Psoas muscle (tissue), 8 donors: Measurements from ENCODE around the gene CARD14. TPM values are rescaled to one million over a fixed set of nuclear protein-coding genes. Genes with fewer than 3 reads are reported as not detected.
A peak's percentile ranks its signal among the peaks of the same experiment; 100 is the strongest.

Source experiments
- ATAC-seq, 4 donors: fragments of 200-7000 bp; cut with Tn5 transposase; one replicate each; pipeline ENCODE4 v1.9.1; 2020; ENCODE audit warnings: moderate library complexity in 3 of 4, mild to moderate bottlenecking in 2 of 4
- DNase-seq, 2 donors: peaks; one replicate each; pipeline ENCODE4 v3.0.0-alpha.2; 2020
- H3K27ac ChIP-seq: fragments of 200-600 bp; one replicate; pipeline ENCODE4 v1.8.0; 2022
- H3K27me3 ChIP-seq, 3 donors: fragments of 200-600 bp in 1 of 3; one replicate each; pipeline versions ENCODE4 v1.6.1 to v1.8.0; 2013 to 2022; ENCODE audit warnings: low read length in 2 of 3, mild to moderate bottlenecking in 2 of 3, moderate library complexity in 1 of 3; ENCODE audit not compliant: insufficient read depth in 3 of 3
- H3K36me3 ChIP-seq, 2 donors: fragments of 200-600 bp in 1 of 2; one replicate each; pipeline versions ENCODE4 v1.6.1 to v1.8.0; 2013 to 2022; ENCODE audit warnings: low read depth in 1 of 2, mild to moderate bottlenecking in 1 of 2, moderate library complexity in 1 of 2; ENCODE audit not compliant: insufficient read depth in 1 of 2
- H3K4me1 ChIP-seq: fragments of 200-600 bp; one replicate; pipeline ENCODE4 v1.8.0; 2022
- H3K4me3 ChIP-seq: fragments of 200-600 bp; one replicate; pipeline ENCODE4 v1.8.0; 2022; ENCODE audit warnings: mild to moderate bottlenecking
- H3K9me3 ChIP-seq: fragments of 200-600 bp; one replicate; pipeline ENCODE4 v1.8.0; 2022
- CTCF ChIP-seq: fragments of 200-600 bp; IDR thresholded peaks from one replicate; pipeline ENCODE4 v1.8.0; 2022; ENCODE audit warnings: antibody characterized with exemption
- WGBS, 3 donors: extraction: QIAGEN DNeasy Blood & Tissue Kit; methylation state at CpG; one replicate each; pipeline versions ENCODE4 v1.1.6 to v1.1.7; 2013; 5-methylcytosine and 5-hydroxymethylcytosine counted together
- intact Hi-C, 2 donors: fragments of 100-400 bp; cut with DNase I; formaldehyde crosslinking; loops; one replicate each; pipeline versions ENCODE4 v1.11.0 to v1.14.2; 2022
- polyA plus RNA-seq, 3 donors: library from polyadenylated mRNA; stranded (reverse); fragments of 200-250 nt; gene quantifications; one replicate each; pipeline ENCODE4 v1.2.3, GENCODE V29; 2013
- total RNA-seq, 4 donors: library from RNA; stranded (reverse); fragmentation: NEBNext Ultra II Directional in 2 of 4; extraction: Animal tissue kit (Norgen Biotek cat#: 25700) in 2 of 4; gene quantifications; one replicate each; pipeline versions ENCODE4 v1.2.1 to v1.2.4, GENCODE V29; 2021 to 2023
- donor health status: healthy with polysubstance abuse.
- donor health status: DM: no; HTN: no; CAD: no; lungs with moderate emphysema.
- donor health status: Bipolar disorder and iron deficiency.
- donor health status: healthy.
- donor health status: DM: yes; HTN: yes; CAD: no.
- donor health status: DM: no; HTN: no; CAD: no.
- donor health status: DM: no; HTN: no; CAD: no.
- donor health status: DM: yes; HTN: yes; CAD: no.

Gene CARD14
- total and polyA plus RNA-seq, 7 donors, result 0.05 to 0.32 (median 0.06) TPM; not detected in 4

DNA sequence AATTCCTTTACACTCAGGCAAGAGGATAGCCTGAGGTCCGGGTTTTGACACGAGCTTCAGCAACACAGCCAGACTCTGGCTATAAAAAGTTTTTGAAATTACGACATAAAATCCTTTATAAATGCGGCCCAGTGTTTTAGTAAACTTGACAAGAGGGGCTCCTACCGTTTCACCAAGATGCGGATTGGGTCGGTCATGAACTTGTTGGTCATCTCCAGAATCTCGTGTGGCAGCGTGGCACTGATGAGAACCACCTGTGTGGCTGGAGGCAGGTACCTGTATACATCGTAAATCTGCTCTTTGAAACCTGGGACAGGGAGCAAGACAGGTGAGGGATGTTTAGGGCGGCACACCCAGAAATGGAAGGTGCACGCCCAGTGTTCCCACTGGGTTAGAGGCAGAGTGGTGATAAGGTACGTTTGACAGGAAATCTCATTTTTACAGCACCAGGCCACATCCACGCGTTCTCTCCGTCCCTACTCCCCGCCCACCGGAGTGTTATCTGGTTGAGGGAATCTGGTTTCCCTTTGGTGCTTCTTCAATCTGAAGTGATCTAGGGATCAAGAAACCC is 30.9 kb upstream of the CARD14 start:
- ATAC-seq (no peak), DNase-seq (no peak)
- intact Hi-C loops, result loop anchor here in 1 of 2 donors (10.0 kb wide), 1 partner anchor 226 kb away; no protein-coding TSS in a partner anchor

DNA sequence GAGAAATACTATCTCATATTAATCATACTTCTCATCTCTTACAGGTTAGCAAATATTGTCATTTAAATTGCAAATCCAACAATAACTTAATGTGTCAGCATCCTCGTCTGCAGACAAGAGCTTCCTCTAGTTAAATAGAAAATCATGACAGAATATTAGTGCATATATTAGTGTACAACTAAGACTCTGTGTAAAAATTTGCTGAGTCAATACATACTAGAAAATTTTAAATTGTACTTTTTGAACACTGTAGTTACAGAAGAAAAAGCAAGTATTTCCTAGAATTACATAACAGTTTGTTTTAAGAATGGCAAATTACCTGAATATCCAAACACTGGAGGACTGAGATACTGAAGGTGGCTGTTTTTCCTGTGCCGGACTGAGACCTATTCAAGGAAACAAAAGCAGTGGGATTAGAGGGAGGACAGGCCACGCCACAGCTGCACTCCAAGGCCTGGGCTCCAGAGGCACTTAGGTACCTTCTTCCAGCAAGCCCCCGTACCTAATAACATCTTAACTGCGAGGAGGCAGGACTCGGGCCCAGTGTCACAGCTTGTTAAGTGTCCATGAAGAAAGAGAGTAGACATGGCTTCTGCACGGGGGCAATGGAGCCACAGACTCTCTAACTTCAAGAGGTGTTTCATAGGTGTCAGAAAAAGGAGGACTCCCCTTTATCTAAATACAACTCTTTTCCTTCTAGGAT is 28.2 kb upstream of the CARD14 start:
- H3K4me1 ChIP-seq, result peaks cover 11% of the 10 kb centered on the region
- H3K36me3 ChIP-seq, result peaks cover 21 to 76% of the 10 kb centered on the region in 2 donors
- no peaks in the 10 kb centered on the region for H3K27me3 ChIP-seq
- ATAC-seq (no peak), DNase-seq (no peak)
- intact Hi-C loops, result loop anchor here in 1 of 2 donors (5.0 kb wide), 1 partner anchor 39 kb away; the partner anchor contains the start of gene GAA
- H3K4me3 ChIP-seq, result no peak overlapping the region
- no peak for TF ChIP-seq CTCF
- 88 to 90% (median 89%) methylated on average over 7 of the region's 7 CpGs for WGBS, 3 donors
- no peaks in the 10 kb centered on the region for H3K9me3 ChIP-seq
- H3K27ac ChIP-seq, result no peak overlapping the region

More for the DNA sequence above, 30.9 kb upstream of the CARD14 start:
- no peak for TF ChIP-seq CTCF
- H3K4me3 ChIP-seq, result no peak overlapping the region
- no peaks in the 10 kb centered on the region for H3K4me1 ChIP-seq
- H3K27ac ChIP-seq, result no peak overlapping the region
- no peaks in the 10 kb centered on the region for H3K27me3 ChIP-seq
- 89 to 93% (median 90%) methylated on average over 18 of the region's 18 CpGs for WGBS, 3 donors
- peaks cover 30 to 100% of the 10 kb centered on the region in 2 donors for H3K36me3 ChIP-seq
- H3K9me3 ChIP-seq, result no peaks in the 10 kb centered on the region

- H3K4me1 ChIP-seq, result peaks cover 13% of the 10 kb centered on the region
- ATAC-seq (no peak), DNase-seq (no peak)
- 85 to 87% (median 87%) methylated on average over 6 of the region's 6 CpGs for WGBS, 3 donors
- no peaks in the 10 kb centered on the region for H3K9me3 ChIP-seq
- intact Hi-C loops, result loop anchor here in 1 of 2 donors (5.0 kb wide), 1 partner anchor 41 kb away; the partner anchor contains the start of gene GAA
- H3K27ac ChIP-seq, result no peak overlapping the region
- peaks cover 10 to 63% of the 10 kb centered on the region in 2 donors for H3K36me3 ChIP-seq
- H3K27me3 ChIP-seq, result no peaks in the 10 kb centered on the region
- TF ChIP-seq CTCF, result no peak
- no peak overlapping the region for H3K4me3 ChIP-seq
These were observed 26.9 kb upstream of the CARD14 start for GRCh38 chr17:80142929-80143328.

GRCh38 chr17:80145076-80146075 is 24.5 kb upstream of the CARD14 start:
- H3K36me3 ChIP-seq, result peaks cover 0 to 42% of the 10 kb centered on the region in 2 donors
- H3K27me3 ChIP-seq, result no peaks in the 10 kb centered on the region
- H3K27ac ChIP-seq, result no peak overlapping the region
- TF ChIP-seq CTCF, result no peak
- peaks cover 17% of the 10 kb centered on the region for H3K4me1 ChIP-seq
- peak overlapping the region; percentile 99 for H3K4me3 ChIP-seq
- DNase-seq, result no peak
- WGBS, 3 donors, result 45 to 47% (median 45%) methylated on average over 10 of the region's 10 CpGs
- no peaks in the 10 kb centered on the region for H3K9me3 ChIP-seq
- intact Hi-C loops, result loop anchor here in 1 of 2 donors (5.0 kb wide), 1 partner anchor 72 kb away; no protein-coding TSS in a partner anchor
- ATAC-seq, result no peak
